Endothelial cell (in vitro differentiated cells): ENCODE results near the gene SAT2. TPM values are rescaled to one million over a fixed set of nuclear protein-coding genes. Genes with fewer than 3 reads are reported as not detected.
A peak's percentile ranks its signal among the peaks of the same experiment; 100 is the strongest.
"Not testable (repeated sequence)": the region's sequence is repeated elsewhere in the genome, so short reads cannot be mapped to it uniquely, and the experiment has no call there.

Source experiments
- DNase-seq: peaks from one replicate; pipeline ENCODE4 v3.0.0; 2021; ENCODE audit warnings: low spot score
- H3K27ac Mint-ChIP-seq: one replicate; pipeline ENCODE4 v1.8.0; 2021; ENCODE audit warnings: mixed read lengths, inconsistent platforms; ENCODE audit not compliant: unreplicated experiment
- H3K27me3 Mint-ChIP-seq: one replicate; pipeline ENCODE4 v1.8.0; 2021; ENCODE audit warnings: mild to moderate bottlenecking, moderate library complexity, mixed read lengths, inconsistent platforms; ENCODE audit not compliant: unreplicated experiment
- H3K36me3 Mint-ChIP-seq: one replicate; pipeline ENCODE4 v1.8.0; 2021; ENCODE audit warnings: mild to moderate bottlenecking, low read depth, mixed read lengths, inconsistent platforms; ENCODE audit not compliant: unreplicated experiment
- H3K4me1 Mint-ChIP-seq: one replicate; pipeline ENCODE4 v1.8.0; 2021; ENCODE audit warnings: mild to moderate bottlenecking, mixed read lengths, inconsistent platforms; ENCODE audit not compliant: unreplicated experiment
- H3K4me3 Mint-ChIP-seq: one replicate; pipeline ENCODE4 v1.8.0; 2021; ENCODE audit warnings: mild to moderate bottlenecking, mixed read lengths, inconsistent platforms; ENCODE audit not compliant: unreplicated experiment
- H3K9me3 Mint-ChIP-seq: one replicate; pipeline ENCODE4 v1.8.0; 2021; ENCODE audit warnings: mixed read lengths, inconsistent platforms; ENCODE audit not compliant: unreplicated experiment
- CTCF ChIP-seq: fragments of 200-600 bp; sonication (generic); IDR thresholded peaks from one replicate; pipeline ENCODE4 v1.5.0; 2021; ENCODE audit warnings: antibody characterized with exemption; ENCODE audit not compliant: unreplicated experiment
- total RNA-seq: library from RNA; stranded (reverse); fragmentation: NEBNext Ultra II Directional; extraction: Animal tissue kit (Norgen Biotek cat#: 25700); gene quantifications from one replicate; pipeline ENCODE4 v1.2.1, GENCODE V29; 2021; ENCODE audit not compliant: unreplicated experiment

SAT2 gene
- total RNA-seq, 1 donor from 2014 or later, result 100 TPM

DNA sequence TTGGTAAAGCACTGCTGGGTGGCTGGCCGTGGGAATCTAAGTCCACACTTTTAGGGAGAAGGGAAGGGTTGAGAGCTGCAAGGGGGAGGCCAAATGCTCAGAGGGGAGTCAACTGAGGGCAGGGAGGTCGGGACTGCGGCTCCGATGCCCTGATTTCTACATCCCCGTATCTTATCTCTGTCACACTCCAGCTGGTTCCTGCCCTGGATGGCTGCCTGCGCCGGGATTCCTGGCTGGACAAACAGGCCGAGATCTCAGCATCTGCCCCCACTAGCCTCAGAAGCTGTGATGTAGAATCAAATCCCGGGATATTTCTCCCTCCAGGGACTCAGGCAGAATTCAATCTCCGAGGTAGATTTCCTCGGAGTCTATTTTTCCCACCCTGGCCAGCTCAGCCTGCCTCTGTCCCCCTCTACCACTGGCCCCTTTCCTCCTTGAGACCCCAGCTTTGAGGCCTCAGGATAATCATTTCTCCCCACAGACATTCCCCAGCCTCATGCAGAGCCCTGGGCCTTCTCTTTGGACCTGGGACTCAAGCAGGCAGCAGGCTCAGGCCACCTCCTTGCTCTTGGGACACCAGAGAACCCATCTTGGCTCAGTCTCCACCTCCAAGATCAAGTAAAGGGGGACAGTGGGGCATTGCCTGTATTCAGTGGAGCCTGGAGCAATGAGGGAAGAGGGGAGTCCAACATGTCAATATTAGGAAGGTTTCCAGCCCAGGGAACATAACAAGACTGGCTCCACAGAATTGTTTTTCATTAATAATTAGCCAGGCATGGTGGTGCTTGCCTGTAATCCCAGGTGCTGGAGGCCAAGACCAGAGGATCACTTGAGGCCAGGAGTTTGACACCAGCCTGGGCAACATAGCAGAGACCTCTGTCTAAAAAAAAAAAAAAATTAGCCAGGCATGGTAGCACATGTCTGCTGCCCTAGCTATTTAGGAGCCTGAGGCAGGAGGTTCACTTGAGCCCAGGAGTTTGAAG is 4.1 kb upstream of the SAT2 start:
- no peak for DNase-seq
- TF ChIP-seq CTCF, result no peak
- Mint-ChIP-seq H3K27me3 (peaks cover 5% of the 10 kb centered on the region), H3K9me3 (no peaks in the 10 kb centered on the region), H3K36me3 (no peaks in the 10 kb centered on the region), H3K27ac (no peak overlapping the region), H3K4me3 (no peak overlapping the region), H3K4me1 (peaks cover 5% of the 10 kb centered on the region)

GRCh38 chr17:7629939-7630571 is 2.4 kb upstream of the SAT2 start, which contains the start of gene SHBG:
TSS of gene SHBG (plus strand) at chr17:7630135. CDS start at chr17:7630173, 38 bp downstream.
- Mint-ChIP-seq H3K9me3 (no peaks in the 10 kb centered on the region), H3K4me3 (no peak within 1 kb of the TSS), H3K4me1 (peaks cover 8% of the 10 kb centered on the region), H3K27me3 (peaks cover 9% of the 10 kb centered on the region), H3K36me3 (no peaks in the 10 kb centered on the region), H3K27ac (no peak within 1 kb of the TSS)
- no peak for TF ChIP-seq CTCF
- DNase-seq, result no peak

- H3K4me3 Mint-ChIP-seq, result peak overlapping the region; percentile 88
- H3K27ac Mint-ChIP-seq, result peak overlapping the region; percentile 9
- no peaks in the 10 kb centered on the region for H3K36me3 Mint-ChIP-seq
- no peak for TF ChIP-seq CTCF
- no peak for DNase-seq
- peaks cover 10% of the 10 kb centered on the region for H3K27me3 Mint-ChIP-seq
- H3K9me3 Mint-ChIP-seq, result no peaks in the 10 kb centered on the region
- H3K4me1 Mint-ChIP-seq, result peaks cover 8% of the 10 kb centered on the region
Observed at GRCh38 chr17:7626956-7627249, 718 bp downstream of the SAT2 start.

DNA sequence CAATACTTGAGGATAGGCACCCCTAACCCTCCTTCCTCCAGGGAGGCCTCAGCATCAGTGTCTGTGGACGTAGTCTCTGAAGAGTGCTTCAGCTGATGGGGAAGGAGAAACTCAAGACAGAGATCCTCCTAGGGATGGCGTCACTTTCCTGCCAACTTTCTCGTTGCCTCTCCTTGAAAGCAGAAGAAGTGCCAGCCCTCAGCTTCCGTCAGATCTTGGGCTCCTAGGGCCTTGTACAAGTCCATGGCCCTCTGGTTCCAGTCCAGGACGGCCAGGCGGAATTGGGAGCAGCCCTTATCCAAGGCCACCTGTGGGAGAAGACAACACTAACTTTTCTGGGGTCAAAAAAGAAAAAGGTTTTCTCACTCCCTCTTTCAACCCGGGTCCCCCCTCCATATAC is 1.3 kb downstream of the SAT2 start:
- peaks cover 10% of the 10 kb centered on the region for H3K27me3 Mint-ChIP-seq
- H3K27ac Mint-ChIP-seq, result no peak overlapping the region
- H3K9me3 Mint-ChIP-seq, result no peaks in the 10 kb centered on the region
- no peaks in the 10 kb centered on the region for H3K36me3 Mint-ChIP-seq
- peaks cover 8% of the 10 kb centered on the region for H3K4me1 Mint-ChIP-seq
- peak overlapping the region; percentile 88 for H3K4me3 Mint-ChIP-seq
- no peak for TF ChIP-seq CTCF
- no peak for DNase-seq

- H3K27ac Mint-ChIP-seq, result not testable (repeated sequence)
Observed at GRCh38 chr17:7625749-7626148, 1.9 kb downstream of the SAT2 start.

More at GRCh38 chr17:7625749-7626148, 1.9 kb downstream of the SAT2 start:
- Mint-ChIP-seq H3K4me3 (peak overlapping the region; percentile 31), H3K27me3 (peaks cover 10% of the 10 kb centered on the region)
- DNase-seq, H3K36me3 Mint-ChIP-seq, H3K9me3 Mint-ChIP-seq, H3K4me1 Mint-ChIP-seq: not testable (repeated sequence)
